GM12878 (cell line): ENCODE measurements around the gene KBTBD2. TPM values are rescaled to one million over a fixed set of nuclear protein-coding genes. Genes with fewer than 3 reads are reported as not detected.

Experiments
- CREB1 ChIP-seq: IDR thresholded peaks from 2 replicates; pipeline ENCODE4 v1.6.1; 2012; ENCODE audit warnings: low read depth, mild to moderate bottlenecking, inconsistent platforms
- HDGF ChIP-seq: fragments of 450-650 bp; IDR thresholded peaks from 2 replicates; pipeline ENCODE4 v1.6.1; 2016; ENCODE audit warnings: antibody characterized with exemption
- WRNIP1 ChIP-seq: IDR thresholded peaks from 2 replicates; pipeline ENCODE4 v1.6.1; 2011; ENCODE audit warnings: low read depth, low read length, improper control_type of control experiment, borderline replicate concordance
- polyA plus RNA-seq, 11 experiments: library from polyadenylated mRNA; depleted of rRNA in 4 of 11; unstranded in 6 of 11; stranded (reverse) in 5 of 11; fragments of >200 nt; fragmentation: Nextera tagmentation in 4 of 11; fragmentation: Illumina TruSeq in 1 of 11; extraction: Ambion mirVana in 4 of 11; extraction: Trizol in 1 of 11; gene quantifications; 1 replicate in 1 of 11; 2 replicates in 10 of 11; pipeline versions ENCODE4 v1.2.1 to v1.2.3, GENCODE V29; 2011 to 2016; ENCODE audit warnings: inconsistent platforms in 2 of 11, missing spikeins in 2 of 11, low read depth in 1 of 11
- total RNA-seq, 4 experiments: library from RNA; depleted of rRNA in 3 of 4; stranded (reverse); fragments of >200 nt in 3 of 4; fragmentation: Illumina TruSeq in 1 of 4; extraction: Trizol in 1 of 4; gene quantifications; 2 replicates each; pipeline versions ENCODE4 v1.2.1 to v1.2.3, GENCODE V29; 2013 to 2021
- TF ChIP-seq, protein P1 (sequence below): fragments of 450-650 bp; IDR thresholded peaks from 2 replicates; pipeline ENCODE4 v1.6.1; 2017; ENCODE audit warnings: antibody characterized with exemption, mild to moderate bottlenecking, moderate library complexity
- TF ChIP-seq, protein P2 (sequence below): IDR thresholded peaks from 2 replicates; pipeline ENCODE4 v1.6.1; 2012; ENCODE audit warnings: improper control_type of control experiment, low read depth, low read length; ENCODE audit not compliant: insufficient replicate concordance

The KBTBD2 gene
- total and polyA plus RNA-seq, 10 of the 15 experiments (the other 5 are each of a cell fraction or from before 2014, with no cell fraction given) = 8.1 to 22.3 (median 16.2) TPM

DNA sequence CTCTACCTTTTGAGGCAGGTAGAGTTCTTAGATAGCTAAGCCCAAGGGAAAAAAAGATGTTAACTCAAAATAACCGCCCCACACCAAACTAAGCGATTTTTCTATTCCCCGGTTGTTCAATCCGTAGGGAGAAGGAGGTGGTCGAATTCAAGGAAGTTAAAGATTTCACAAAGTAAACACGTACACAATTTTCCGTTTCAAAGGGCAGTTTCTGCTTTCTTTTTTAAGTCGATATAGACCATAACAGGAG, 842 bp downstream of the KBTBD2 start (continued):
- TF ChIP-seq, protein P1, sequence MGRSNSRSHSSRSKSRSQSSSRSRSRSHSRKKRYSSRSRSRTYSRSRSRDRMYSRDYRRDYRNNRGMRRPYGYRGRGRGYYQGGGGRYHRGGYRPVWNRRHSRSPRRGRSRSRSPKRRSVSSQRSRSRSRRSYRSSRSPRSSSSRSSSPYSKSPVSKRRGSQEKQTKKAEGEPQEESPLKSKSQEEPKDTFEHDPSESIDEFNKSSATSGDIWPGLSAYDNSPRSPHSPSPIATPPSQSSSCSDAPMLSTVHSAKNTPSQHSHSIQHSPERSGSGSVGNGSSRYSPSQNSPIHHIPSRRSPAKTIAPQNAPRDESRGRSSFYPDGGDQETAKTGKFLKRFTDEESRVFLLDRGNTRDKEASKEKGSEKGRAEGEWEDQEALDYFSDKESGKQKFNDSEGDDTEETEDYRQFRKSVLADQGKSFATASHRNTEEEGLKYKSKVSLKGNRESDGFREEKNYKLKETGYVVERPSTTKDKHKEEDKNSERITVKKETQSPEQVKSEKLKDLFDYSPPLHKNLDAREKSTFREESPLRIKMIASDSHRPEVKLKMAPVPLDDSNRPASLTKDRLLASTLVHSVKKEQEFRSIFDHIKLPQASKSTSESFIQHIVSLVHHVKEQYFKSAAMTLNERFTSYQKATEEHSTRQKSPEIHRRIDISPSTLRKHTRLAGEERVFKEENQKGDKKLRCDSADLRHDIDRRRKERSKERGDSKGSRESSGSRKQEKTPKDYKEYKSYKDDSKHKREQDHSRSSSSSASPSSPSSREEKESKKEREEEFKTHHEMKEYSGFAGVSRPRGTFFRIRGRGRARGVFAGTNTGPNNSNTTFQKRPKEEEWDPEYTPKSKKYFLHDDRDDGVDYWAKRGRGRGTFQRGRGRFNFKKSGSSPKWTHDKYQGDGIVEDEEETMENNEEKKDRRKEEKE = no peak
- no peak for TF ChIP-seq CREB1
- 0 out of 2 replicates have a peak, but pooled peaks have one; percentile 31 for TF ChIP-seq WRNIP1
- TF ChIP-seq, protein P2, sequence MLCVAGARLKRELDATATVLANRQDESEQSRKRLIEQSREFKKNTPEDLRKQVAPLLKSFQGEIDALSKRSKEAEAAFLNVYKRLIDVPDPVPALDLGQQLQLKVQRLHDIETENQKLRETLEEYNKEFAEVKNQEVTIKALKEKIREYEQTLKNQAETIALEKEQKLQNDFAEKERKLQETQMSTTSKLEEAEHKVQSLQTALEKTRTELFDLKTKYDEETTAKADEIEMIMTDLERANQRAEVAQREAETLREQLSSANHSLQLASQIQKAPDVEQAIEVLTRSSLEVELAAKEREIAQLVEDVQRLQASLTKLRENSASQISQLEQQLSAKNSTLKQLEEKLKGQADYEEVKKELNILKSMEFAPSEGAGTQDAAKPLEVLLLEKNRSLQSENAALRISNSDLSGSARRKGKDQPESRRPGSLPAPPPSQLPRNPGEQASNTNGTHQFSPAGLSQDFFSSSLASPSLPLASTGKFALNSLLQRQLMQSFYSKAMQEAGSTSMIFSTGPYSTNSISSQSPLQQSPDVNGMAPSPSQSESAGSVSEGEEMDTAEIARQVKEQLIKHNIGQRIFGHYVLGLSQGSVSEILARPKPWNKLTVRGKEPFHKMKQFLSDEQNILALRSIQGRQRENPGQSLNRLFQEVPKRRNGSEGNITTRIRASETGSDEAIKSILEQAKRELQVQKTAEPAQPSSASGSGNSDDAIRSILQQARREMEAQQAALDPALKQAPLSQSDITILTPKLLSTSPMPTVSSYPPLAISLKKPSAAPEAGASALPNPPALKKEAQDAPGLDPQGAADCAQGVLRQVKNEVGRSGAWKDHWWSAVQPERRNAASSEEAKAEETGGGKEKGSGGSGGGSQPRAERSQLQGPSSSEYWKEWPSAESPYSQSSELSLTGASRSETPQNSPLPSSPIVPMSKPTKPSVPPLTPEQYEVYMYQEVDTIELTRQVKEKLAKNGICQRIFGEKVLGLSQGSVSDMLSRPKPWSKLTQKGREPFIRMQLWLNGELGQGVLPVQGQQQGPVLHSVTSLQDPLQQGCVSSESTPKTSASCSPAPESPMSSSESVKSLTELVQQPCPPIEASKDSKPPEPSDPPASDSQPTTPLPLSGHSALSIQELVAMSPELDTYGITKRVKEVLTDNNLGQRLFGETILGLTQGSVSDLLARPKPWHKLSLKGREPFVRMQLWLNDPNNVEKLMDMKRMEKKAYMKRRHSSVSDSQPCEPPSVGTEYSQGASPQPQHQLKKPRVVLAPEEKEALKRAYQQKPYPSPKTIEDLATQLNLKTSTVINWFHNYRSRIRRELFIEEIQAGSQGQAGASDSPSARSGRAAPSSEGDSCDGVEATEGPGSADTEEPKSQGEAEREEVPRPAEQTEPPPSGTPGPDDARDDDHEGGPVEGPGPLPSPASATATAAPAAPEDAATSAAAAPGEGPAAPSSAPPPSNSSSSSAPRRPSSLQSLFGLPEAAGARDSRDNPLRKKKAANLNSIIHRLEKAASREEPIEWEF = no peak
- TF ChIP-seq HDGF = no peak
- TF ChIP-seq, all 136 proteins: peak for 9
